GM12892 (cell line): ENCODE data around the gene TSPYL1.

Experiments
- POLR2A ChIP-seq: IDR thresholded peaks from 2 replicates; pipeline ENCODE4 v1.6.1; 2011; ENCODE audit warnings: low read depth, low read length, control low read depth
- POLR2AphosphoS5 ChIP-seq: IDR thresholded peaks from 2 replicates; pipeline ENCODE4 v1.6.1; 2011; ENCODE audit warnings: low read depth, low read length, control low read depth
- TAF1 ChIP-seq: IDR thresholded peaks from 2 replicates; pipeline ENCODE4 v1.6.1; 2011; ENCODE audit warnings: low read depth, mild to moderate bottlenecking, control low read depth, low read length, borderline replicate concordance

DNA sequence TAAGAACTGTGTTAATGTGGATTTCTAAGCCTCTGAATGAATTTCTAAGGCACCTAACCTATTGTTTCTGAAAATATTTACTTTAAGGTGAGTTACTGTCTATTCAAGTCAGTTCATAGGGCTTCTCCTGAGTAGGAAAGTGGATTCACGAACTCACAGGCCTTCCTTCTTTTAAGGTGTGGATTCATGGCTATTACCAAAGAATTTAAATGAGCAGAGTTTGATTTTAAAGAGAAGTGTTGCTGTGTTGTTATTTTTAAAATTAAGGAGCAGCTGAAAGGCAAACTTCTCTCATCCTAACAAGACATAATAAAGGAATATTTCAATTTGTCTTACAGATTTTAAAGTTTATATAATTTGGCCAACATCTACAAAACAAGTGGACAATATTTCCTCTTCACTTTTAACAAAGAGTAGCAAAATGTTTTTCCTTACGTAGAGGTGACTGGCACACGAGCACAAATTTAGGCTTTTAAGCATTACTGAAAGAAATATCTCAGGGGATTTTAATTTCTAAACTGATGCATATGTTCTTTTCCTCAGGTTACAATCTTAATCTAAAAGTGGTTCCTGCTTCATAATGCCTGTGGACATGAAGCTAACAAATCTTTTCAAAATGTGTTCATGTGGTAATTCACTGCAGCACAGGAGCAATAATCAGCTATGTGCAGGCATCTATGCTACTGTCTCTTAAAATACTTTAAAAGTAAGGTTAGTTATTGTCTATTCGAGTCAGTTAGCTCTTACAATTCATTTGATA is 25.3 kb downstream of the TSPYL1 start:
- TF ChIP-seq TAF1 = no peak
- TF ChIP-seq POLR2AphosphoS5 = no peak
- TF ChIP-seq POLR2A = no peak
